Endothelial cell of umbilical vein (primary cell): Measurements from ENCODE around the gene CD163L1. TPM values are rescaled to one million over a fixed set of nuclear protein-coding genes. Genes with fewer than 3 reads are reported as not detected.

Experiments used
- BruUV-seq: library from RNA; stranded (reverse); fragments of 400-500 nt; replicated peaks from 2 replicates; lab custom pipeline; 2021; lab: Mats Ljungman, UMichigan
- CTCF ChIA-PET: fragments of 300-600, 350-600 bp; sonication (Branson Sonifier 250); formaldehyde crosslinking; loops from one replicate; lab custom pipeline; 2021; ENCODE audit warnings: antibody characterized with exemption, inconsistent platforms; lab: Charles Lee
- POLR2A ChIA-PET: fragments of 300-600, 350-600 bp; sonication (Branson Sonifier 250); formaldehyde crosslinking; loops from one replicate; lab custom pipeline; 2021; ENCODE audit warnings: antibody characterized with exemption, inconsistent platforms; lab: Charles Lee
- DNase-seq: peaks from one replicate; pipeline ENCODE4 v3.0.0-alpha.2; 2011; ENCODE audit warnings: low read depth, low spot score
- FAIRE-seq: peaks from 2 replicates; lab custom pipeline; 2011; peaks lifted over from hg19 to GRCh38; lab: Jason Lieb, UNC
- H2AFZ ChIP-seq: 2 replicates; pipeline ENCODE4 v1.6.0; 2012; ENCODE audit warnings: low read depth, low read length, control low read depth, inconsistent platforms
- H3K27ac ChIP-seq: 2 replicates; pipeline ENCODE4 v1.5.1; 2011; ENCODE audit warnings: low read depth, mild to moderate bottlenecking, control low read depth, low read length, moderate library complexity; ENCODE audit not compliant: insufficient read depth
- H3K27me3 ChIP-seq, 2 experiments: 2 replicates each; pipeline versions ENCODE4 v1.6.0 to v1.6.1; 2011; ENCODE audit warnings: low read length in 2 of 2, mixed read lengths in 1 of 2; ENCODE audit not compliant: control insufficient read depth in 2 of 2, insufficient read depth in 2 of 2
- H3K36me3 ChIP-seq, 2 experiments: 2 replicates in 1 of 2; 3 replicates in 1 of 2; pipeline ENCODE4 v1.5.1; 2011; ENCODE audit warnings: low read length in 2 of 2, mild to moderate bottlenecking in 1 of 2, moderate library complexity in 1 of 2; ENCODE audit not compliant: control insufficient read depth in 2 of 2, insufficient read depth in 2 of 2; ENCODE audit errors: extremely low read depth in 1 of 2
- H3K4me1 ChIP-seq: 3 replicates; pipeline ENCODE4 v1.5.1; 2011; ENCODE audit warnings: mild to moderate bottlenecking, low read length; ENCODE audit not compliant: control insufficient read depth, insufficient read depth; ENCODE audit errors: extremely low read depth
- H3K4me2 ChIP-seq: 2 replicates; pipeline ENCODE4 v1.6.1; 2011; ENCODE audit warnings: low read length, control low read depth, mixed read lengths; ENCODE audit not compliant: insufficient read depth
- H3K4me3 ChIP-seq, 3 experiments: fragments of 200-600 bp in 1 of 3; sonication (generic), shearing (Covaris generic) in 1 of 3; replicated peaks in 1 of 3; 2 replicates each; pipeline ENCODE4 v1.5.1; 2011 to 2016; ENCODE audit warnings: control low read depth in 3 of 3, low read length in 3 of 3, mild to moderate bottlenecking in 2 of 3, inconsistent platforms in 1 of 3, low read depth in 1 of 3, moderate library complexity in 1 of 3; ENCODE audit not compliant: insufficient read depth in 1 of 3
- H3K79me2 ChIP-seq: 2 replicates; pipeline ENCODE4 v1.6.0; 2012; ENCODE audit warnings: low read length, inconsistent platforms; ENCODE audit not compliant: control insufficient read depth, insufficient read depth
- H3K9ac ChIP-seq: replicated peaks from 2 replicates; pipeline ENCODE3; 2011; ENCODE audit warnings: low read length, control low read depth; ENCODE audit not compliant: insufficient read depth; ENCODE audit errors: extremely low read depth
- H3K9me1 ChIP-seq: replicated peaks from 3 replicates; pipeline ENCODE4 v1.6.0; 2011; ENCODE audit warnings: mild to moderate bottlenecking, low read length; ENCODE audit not compliant: control insufficient read depth, insufficient read depth; ENCODE audit errors: extremely low read depth
- H3K9me3 ChIP-seq: replicated peaks from 2 replicates; pipeline ENCODE4 v1.5.1; 2012; ENCODE audit warnings: low read length, inconsistent platforms; ENCODE audit not compliant: control insufficient read depth, insufficient read depth
- H4K20me1 ChIP-seq: replicated peaks from 2 replicates; pipeline ENCODE3; 2011; ENCODE audit warnings: mild to moderate bottlenecking, low read length; ENCODE audit not compliant: control insufficient read depth, insufficient read depth; ENCODE audit errors: extremely low read depth
- EZH2 ChIP-seq: IDR thresholded peaks from 2 replicates; pipeline ENCODE4 v1.6.1; 2012; ENCODE audit warnings: borderline replicate concordance, low read depth, mild to moderate bottlenecking, moderate library complexity, low read length, inconsistent platforms; ENCODE audit not compliant: severe bottlenecking
- FOS ChIP-seq: IDR thresholded peaks from 2 replicates; pipeline ENCODE4 v1.6.1; 2011; ENCODE audit warnings: mild to moderate bottlenecking, low read length, moderate library complexity, borderline replicate concordance; ENCODE audit not compliant: insufficient read depth
- GATA2 ChIP-seq: IDR thresholded peaks from 2 replicates; pipeline ENCODE4 v1.7.0; 2011; ENCODE audit warnings: low read depth, mild to moderate bottlenecking, moderate library complexity, mixed read lengths, low read length; ENCODE audit not compliant: insufficient read length, insufficient read depth
- JUN ChIP-seq: IDR thresholded peaks from 2 replicates; pipeline ENCODE4 v1.6.1; 2011; ENCODE audit warnings: borderline replicate concordance, low read depth; ENCODE audit not compliant: insufficient read length, insufficient read depth
- MYC ChIP-seq: IDR thresholded peaks from one replicate; pipeline ENCODE4 v1.6.1; 2011; ENCODE audit warnings: mild to moderate bottlenecking, low read depth, low read length
- POLR2A ChIP-seq: IDR thresholded peaks from 2 replicates; pipeline ENCODE4 v1.6.1; 2012; ENCODE audit warnings: low read depth, mild to moderate bottlenecking, control low read depth, low read length
- POLR2AphosphoS5 ChIP-seq: IDR thresholded peaks from 2 replicates; pipeline ENCODE4 v1.6.1; 2012; ENCODE audit warnings: low read depth, mild to moderate bottlenecking, control low read depth, low read length, moderate library complexity; ENCODE audit not compliant: insufficient read depth
- dilution Hi-C: fragments of 300-500 bp; cut with MboI; formaldehyde crosslinking; loops from one replicate; pipeline ENCODE4 v1.15.0; 2019; ENCODE audit warnings: low sequenced_read_pairs; ENCODE audit not compliant: extremely low pct_ligation_motif_present
- intact Hi-C: fragments of 100-400 bp; cut with micrococcal nuclease; formaldehyde crosslinking; loops from one replicate; pipeline ENCODE4 v1.10.0; 2022
- polyA plus RNA-seq, 4 experiments: library from polyadenylated mRNA; depleted of rRNA in 3 of 4; stranded (reverse) in 3 of 4; unstranded in 1 of 4; fragments of >200 nt; gene quantifications; 2 replicates each; pipeline versions ENCODE4 v1.2.1 to v1.2.3, GENCODE V29; 2011 to 2012; ENCODE audit warnings: missing spikeins in 1 of 4
- total RNA-seq: library from RNA; stranded (reverse); gene quantifications from 2 replicates; pipeline ENCODE4 v1.2.3, GENCODE V29; 2021
- TF ChIP-seq, protein P1 (sequence below): IDR thresholded peaks from 2 replicates; pipeline ENCODE4 v1.6.1; 2011; ENCODE audit not compliant: insufficient read depth, insufficient read length
- TF ChIP-seq, protein P2 (sequence below), 2 donors: IDR thresholded peaks; 1 replicate in 1 of 2; 2 replicates in 1 of 2; pipeline ENCODE4 v1.5.1; 2011; ENCODE audit warnings: low read length in 2 of 2, mild to moderate bottlenecking in 2 of 2, moderate library complexity in 2 of 2, control low read depth in 1 of 2, inconsistent platforms in 1 of 2, low read depth in 1 of 2; ENCODE audit not compliant: insufficient read depth in 1 of 2; ENCODE audit errors: extremely low read depth in 1 of 2

The CD163L1 gene
- total and polyA plus RNA-seq, 2 donors (not counting 3 experiments of a cell fraction or from before 2014, with no cell fraction given) = 2.8 to 7.5 TPM

DNA sequence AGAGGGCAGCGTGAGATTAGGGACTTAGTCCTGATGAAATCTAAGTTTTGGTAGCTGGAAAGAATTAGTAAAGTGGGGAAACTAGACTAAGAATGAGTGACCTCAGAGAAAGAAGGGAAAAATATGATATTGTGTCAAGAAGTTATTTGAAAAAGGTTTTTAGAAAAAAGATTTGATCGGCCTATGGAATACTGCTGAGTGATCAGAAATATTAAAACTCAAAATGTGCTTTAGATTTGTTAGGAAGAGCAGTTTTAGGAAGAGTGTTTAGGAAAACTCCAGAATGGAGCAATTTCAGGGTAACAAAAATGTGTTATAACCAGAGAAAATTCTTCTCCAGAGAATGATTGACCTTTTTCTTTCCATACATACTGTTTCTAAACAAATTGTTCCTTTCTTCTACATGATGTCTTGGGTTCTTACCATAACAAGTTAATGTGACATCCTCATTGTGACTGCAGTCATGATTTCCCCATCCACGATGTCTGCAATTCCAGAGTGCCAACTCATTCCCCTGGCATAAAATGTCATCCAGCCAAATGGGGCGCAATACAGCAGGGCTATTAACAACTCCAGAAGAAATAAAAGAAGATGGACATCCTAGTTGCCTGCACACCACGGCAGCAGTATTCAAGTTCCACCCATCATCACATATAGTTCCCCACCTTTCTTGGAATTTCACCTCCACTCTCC lies 11.8 kb downstream of the CD163L1 start:
- H3K9me3 ChIP-seq = no peaks in the 10 kb centered on the region
- H3K27ac ChIP-seq = peak overlapping the region; percentile 93
- H3K9ac ChIP-seq = no peak overlapping the region
- no peak overlapping the region for H2AFZ ChIP-seq
- dilution Hi-C loops = no loop called here
- intact Hi-C loops = loop anchor here (2.0 to 10.0 kb wide), 2 partner anchors 83 to 1427 kb away; no protein-coding TSS in a partner anchor
- H3K9me1 ChIP-seq = no peaks in the 10 kb centered on the region
- H4K20me1 ChIP-seq = no peaks in the 10 kb centered on the region
- TF ChIP-seq, protein P1, sequence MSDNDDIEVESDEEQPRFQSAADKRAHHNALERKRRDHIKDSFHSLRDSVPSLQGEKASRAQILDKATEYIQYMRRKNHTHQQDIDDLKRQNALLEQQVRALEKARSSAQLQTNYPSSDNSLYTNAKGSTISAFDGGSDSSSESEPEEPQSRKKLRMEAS = no peak
- TF ChIP-seq, protein P2, sequence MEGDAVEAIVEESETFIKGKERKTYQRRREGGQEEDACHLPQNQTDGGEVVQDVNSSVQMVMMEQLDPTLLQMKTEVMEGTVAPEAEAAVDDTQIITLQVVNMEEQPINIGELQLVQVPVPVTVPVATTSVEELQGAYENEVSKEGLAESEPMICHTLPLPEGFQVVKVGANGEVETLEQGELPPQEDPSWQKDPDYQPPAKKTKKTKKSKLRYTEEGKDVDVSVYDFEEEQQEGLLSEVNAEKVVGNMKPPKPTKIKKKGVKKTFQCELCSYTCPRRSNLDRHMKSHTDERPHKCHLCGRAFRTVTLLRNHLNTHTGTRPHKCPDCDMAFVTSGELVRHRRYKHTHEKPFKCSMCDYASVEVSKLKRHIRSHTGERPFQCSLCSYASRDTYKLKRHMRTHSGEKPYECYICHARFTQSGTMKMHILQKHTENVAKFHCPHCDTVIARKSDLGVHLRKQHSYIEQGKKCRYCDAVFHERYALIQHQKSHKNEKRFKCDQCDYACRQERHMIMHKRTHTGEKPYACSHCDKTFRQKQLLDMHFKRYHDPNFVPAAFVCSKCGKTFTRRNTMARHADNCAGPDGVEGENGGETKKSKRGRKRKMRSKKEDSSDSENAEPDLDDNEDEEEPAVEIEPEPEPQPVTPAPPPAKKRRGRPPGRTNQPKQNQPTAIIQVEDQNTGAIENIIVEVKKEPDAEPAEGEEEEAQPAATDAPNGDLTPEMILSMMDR (IDR thresholded peaks at IDR 0.05; ENCODE audit: extremely low read depth in 1 of 2, insufficient read depth in 1 of 2, low read depth in 1 of 2, low read length in 2 of 2) = no peak
- TF ChIP-seq EZH2 (no peak), POLR2AphosphoS5 (no peak), POLR2A (no peak), GATA2 (no peak), MYC (no peak), FOS (no peak), JUN (no peak)
- peak overlapping the region; percentile 55 for H3K4me2 ChIP-seq
- BruUV-seq = no TSS peak
- FAIRE-seq = no peak
- ChIA-PET POLR2A (no interaction called here), CTCF (no interaction called here)
- no peak overlapping the region for H3K4me3 ChIP-seq
- DNase-seq = peak; percentile 5
- no peaks in the 10 kb centered on the region for H3K36me3 ChIP-seq
- H3K4me1 ChIP-seq = peaks cover 41% of the 10 kb centered on the region
- no peaks in the 10 kb centered on the region for H3K79me2 ChIP-seq
- no peaks in the 10 kb centered on the region for H3K27me3 ChIP-seq
